IMR-90 (cell line): ENCODE results near the gene AGAP1. TPM values are rescaled to one million over a fixed set of nuclear protein-coding genes. Genes with fewer than 3 reads are reported as not detected.
A peak's percentile ranks its signal among the peaks of the same experiment; 100 is the strongest.

Experiments
- ATAC-seq: fragments of 200-7000 bp; cut with Tn5 transposase; 2 replicates; pipeline ENCODE4 v1.9.1; 2020; ENCODE audit warnings: low read depth, mild to moderate bottlenecking, moderate library complexity
- BruUV-seq: library from RNA; stranded (reverse); fragments of 400-500 nt; replicated peaks from 2 replicates; lab custom pipeline; 2021; lab: Mats Ljungman, UMichigan
- CTCF ChIA-PET: fragments of 300-600 bp; formaldehyde crosslinking; extraction: SDS; loops from one replicate; lab custom pipeline; 2021; ENCODE audit warnings: antibody characterized with exemption; lab: Yijun Ruan, JAX
- POLR2A ChIA-PET: fragments of 300-600 bp; sonication (Branson Sonifier 250); formaldehyde crosslinking; loops from one replicate; lab custom pipeline; 2022; ENCODE audit warnings: antibody characterized with exemption; ENCODE audit not compliant: unreplicated experiment; lab: Charles Lee
- DNase-seq: peaks from one replicate; pipeline ENCODE4 v3.0.0; 2013
- H2AFZ ChIP-seq: replicated peaks from 2 replicates; pipeline ENCODE3; 2013; ENCODE audit warnings: low read length, mild to moderate bottlenecking; ENCODE audit not compliant: poor library complexity
- H2AK5ac ChIP-seq: 2 replicates; pipeline ENCODE4 v1.6.1; 2013; ENCODE audit warnings: low read depth, low read length, inconsistent platforms
- H2AK9ac ChIP-seq: replicated peaks from 2 replicates; pipeline ENCODE3; 2013; ENCODE audit warnings: mild to moderate bottlenecking, low read depth, low read length, moderate library complexity; ENCODE audit not compliant: poor library complexity
- H2BK120ac ChIP-seq: 2 replicates; pipeline ENCODE4 v1.6.1; 2013; ENCODE audit warnings: low read depth, low read length, inconsistent platforms
- H2BK15ac ChIP-seq: 3 replicates; pipeline ENCODE4 v1.6.1; 2013; ENCODE audit warnings: low read depth, low read length, inconsistent platforms
- H2BK20ac ChIP-seq: 2 replicates; pipeline ENCODE4 v1.6.1; 2013; ENCODE audit warnings: low read depth, mild to moderate bottlenecking, inconsistent platforms, low read length, moderate library complexity
- H2BK5ac ChIP-seq: 2 replicates; pipeline ENCODE4 v1.6.1; 2013; ENCODE audit warnings: mild to moderate bottlenecking, low read depth, low read length, inconsistent platforms; ENCODE audit not compliant: poor library complexity, severe bottlenecking
- H3K14ac ChIP-seq: replicated peaks from 2 replicates; pipeline ENCODE4 v1.6.1; 2013; ENCODE audit warnings: low read depth, low read length, inconsistent platforms
- H3K18ac ChIP-seq: 2 replicates; pipeline ENCODE4 v1.6.1; 2013; ENCODE audit warnings: low read depth, low read length, control low read depth
- H3K23ac ChIP-seq: 2 replicates; pipeline ENCODE4 v1.6.1; 2013; ENCODE audit warnings: low read depth, low read length, inconsistent platforms
- H3K27ac ChIP-seq: 2 replicates; pipeline ENCODE4 v1.5.1; 2013; ENCODE audit warnings: mild to moderate bottlenecking, control low read depth, low read length; ENCODE audit not compliant: insufficient read depth
- H3K27me3 ChIP-seq: 2 replicates; pipeline ENCODE4 v1.6.1; 2013; ENCODE audit warnings: low read length; ENCODE audit not compliant: control insufficient read depth, insufficient read depth
- H3K36me3 ChIP-seq: 2 replicates; pipeline ENCODE4 v1.6.1; 2013; ENCODE audit warnings: low read length, mixed read lengths; ENCODE audit not compliant: control insufficient read depth, insufficient read depth
- H3K4ac ChIP-seq: 2 replicates; pipeline ENCODE4 v1.6.1; 2013; ENCODE audit warnings: low read depth, low read length, inconsistent platforms
- H3K4me1 ChIP-seq: 2 replicates; pipeline ENCODE4 v1.6.1; 2013; ENCODE audit warnings: low read length, mixed read lengths; ENCODE audit not compliant: control insufficient read depth, insufficient read depth
- H3K4me2 ChIP-seq: 2 replicates; pipeline ENCODE4 v1.6.1; 2013; ENCODE audit warnings: low read depth, mild to moderate bottlenecking, control low read depth, low read length, moderate library complexity
- H3K4me3 ChIP-seq: 2 replicates; pipeline ENCODE4 v1.5.1; 2013; ENCODE audit warnings: low read depth, mild to moderate bottlenecking, control low read depth, low read length, moderate library complexity; ENCODE audit not compliant: insufficient read depth
- H3K56ac ChIP-seq: 2 replicates; pipeline ENCODE4 v1.6.1; 2013; ENCODE audit warnings: low read length, inconsistent platforms; ENCODE audit not compliant: insufficient read depth; ENCODE audit errors: extremely low read depth
- H3K79me1 ChIP-seq, 2 experiments: 2 replicates each; pipeline ENCODE4 v1.6.1; 2013; ENCODE audit warnings: low read length in 2 of 2, inconsistent platforms in 1 of 2, low read depth in 1 of 2
- H3K9ac ChIP-seq: 2 replicates; pipeline ENCODE4 v1.6.1; 2013; ENCODE audit warnings: low read depth, low read length, control low read depth
- H3K9me1 ChIP-seq: 2 replicates; pipeline ENCODE4 v1.6.1; 2013; ENCODE audit warnings: low read length, inconsistent platforms; ENCODE audit not compliant: insufficient read depth
- H3K9me3 ChIP-seq: 2 replicates; pipeline ENCODE4 v1.6.1; 2013; ENCODE audit warnings: low read length; ENCODE audit not compliant: control insufficient read depth, insufficient read depth
- H4K20me1 ChIP-seq: 2 replicates; pipeline ENCODE4 v1.6.1; 2013; ENCODE audit warnings: low read length, inconsistent platforms; ENCODE audit not compliant: insufficient read depth
- H4K5ac ChIP-seq: 2 replicates; pipeline ENCODE4 v1.6.1; 2013; ENCODE audit warnings: mild to moderate bottlenecking, low read depth, low read length, control low read depth
- H4K8ac ChIP-seq, 2 experiments: 2 replicates each; pipeline ENCODE4 v1.6.1; 2013; ENCODE audit warnings: low read depth in 2 of 2, low read length in 2 of 2, control low read depth in 1 of 2, inconsistent platforms in 1 of 2
- H4K91ac ChIP-seq: 2 replicates; pipeline ENCODE4 v1.6.1; 2013; ENCODE audit warnings: low read depth, low read length, inconsistent platforms; ENCODE audit not compliant: insufficient read depth
- BHLHE40 ChIP-seq: fragments of 150-350 bp; IDR thresholded peaks from 2 replicates; pipeline ENCODE4 v1.6.1; 2016; ENCODE audit warnings: mild to moderate bottlenecking, low read depth, low read length
- CEBPB ChIP-seq: IDR thresholded peaks from 2 replicates; pipeline ENCODE4 v1.6.1; 2012; ENCODE audit warnings: low read depth, low read length, improper control_type of control experiment
- MAFK ChIP-seq: IDR thresholded peaks from 2 replicates; pipeline ENCODE4 v1.6.1; 2012; ENCODE audit warnings: low read depth, low read length, improper control_type of control experiment
- MAZ ChIP-seq: IDR thresholded peaks from 2 replicates; pipeline ENCODE4 v1.6.1; 2012; ENCODE audit warnings: low read depth, mild to moderate bottlenecking, low read length, improper control_type of control experiment, moderate library complexity, borderline replicate concordance
- NFE2L2 ChIP-seq: fragments of 150-350 bp; IDR thresholded peaks from 2 replicates; pipeline ENCODE4 v1.6.1; 2016; ENCODE audit warnings: low read depth, mild to moderate bottlenecking, low read length
- RAD21 ChIP-seq: IDR thresholded peaks from 2 replicates; pipeline ENCODE4 v1.6.1; 2012; ENCODE audit warnings: low read length, improper control_type of control experiment
- RCOR1 ChIP-seq: IDR thresholded peaks from 2 replicates; pipeline ENCODE4 v1.6.1; 2012; ENCODE audit warnings: mild to moderate bottlenecking, low read length, improper control_type of control experiment; ENCODE audit not compliant: insufficient replicate concordance
- RFX5 ChIP-seq: IDR thresholded peaks from 2 replicates; pipeline ENCODE4 v1.8.0; 2012; ENCODE audit warnings: low read depth, mild to moderate bottlenecking, low read length, moderate library complexity
- SMC3 ChIP-seq: fragments of 150-350 bp; IDR thresholded peaks from 2 replicates; pipeline ENCODE4 v1.6.1; 2016; ENCODE audit warnings: low read depth, mild to moderate bottlenecking, antibody characterized with exemption, low read length, moderate library complexity
- WGBS, 2 experiments: methylation state at CpG; one replicate each; pipeline versions ENCODE4 v1.1.5 to v1.1.7; 2013; ENCODE audit warnings: missing lambda C conversion rate in 2 of 2; ENCODE audit not compliant: insufficient read length in 1 of 2; ENCODE audit errors: extremely low coverage in 2 of 2; 5-methylcytosine and 5-hydroxymethylcytosine counted together
- dilution Hi-C: fragments of 300-500 bp; cut with HindIII; formaldehyde crosslinking; loops from one replicate; pipeline ENCODE4 v1.14.3; 2018; ENCODE audit warnings: low sequenced_read_pairs; ENCODE audit not compliant: unreplicated experiment
- in situ Hi-C: fragments of 300-500 bp; cut with MboI; formaldehyde crosslinking; loops from 3 replicates; pipeline ENCODE4 v1.14.3; 2019; ENCODE audit warnings: low sequenced_read_pairs, inconsistent platforms, mixed read lengths
- intact Hi-C: fragments of 100-400 bp; cut with micrococcal nuclease; formaldehyde crosslinking; loops from 2 replicates; pipeline ENCODE4 v1.10.0; 2022
- polyA plus RNA-seq, 3 experiments: library from polyadenylated mRNA; depleted of rRNA; stranded (reverse); fragments of >200 nt; gene quantifications; 2 replicates each; pipeline ENCODE4 v1.2.3, GENCODE V29; 2012; ENCODE audit warnings: low replicate concordance in 1 of 3
- total RNA-seq: library from RNA; depleted of rRNA; stranded (reverse); fragments of >200 nt; gene quantifications from 2 replicates; pipeline ENCODE4 v1.2.3, GENCODE V29; 2012
- TF ChIP-seq, protein P1 (sequence below): fragments of 150-350 bp; IDR thresholded peaks from 2 replicates; pipeline ENCODE4 v1.6.1; 2016; ENCODE audit warnings: low read depth, mild to moderate bottlenecking, low read length, moderate library complexity, borderline replicate concordance
- TF ChIP-seq, protein P2 (sequence below): conservative IDR thresholded peaks from 2 replicates; pipeline ENCODE4 v1.5.1; 2012; ENCODE audit warnings: mild to moderate bottlenecking, low read depth, low read length, improper control_type of control experiment
- TF ChIP-seq, protein P3 (sequence below): fragments of 150-350 bp; IDR thresholded peaks from 2 replicates; pipeline ENCODE4 v1.6.1; 2017; ENCODE audit warnings: mild to moderate bottlenecking, antibody characterized with exemption, low read length, low read depth

The AGAP1 gene
- total and polyA plus RNA-seq, 2 of the 4 experiments (the other 2 are of a cell fraction), result 15.1 to 16.4 TPM

DNA sequence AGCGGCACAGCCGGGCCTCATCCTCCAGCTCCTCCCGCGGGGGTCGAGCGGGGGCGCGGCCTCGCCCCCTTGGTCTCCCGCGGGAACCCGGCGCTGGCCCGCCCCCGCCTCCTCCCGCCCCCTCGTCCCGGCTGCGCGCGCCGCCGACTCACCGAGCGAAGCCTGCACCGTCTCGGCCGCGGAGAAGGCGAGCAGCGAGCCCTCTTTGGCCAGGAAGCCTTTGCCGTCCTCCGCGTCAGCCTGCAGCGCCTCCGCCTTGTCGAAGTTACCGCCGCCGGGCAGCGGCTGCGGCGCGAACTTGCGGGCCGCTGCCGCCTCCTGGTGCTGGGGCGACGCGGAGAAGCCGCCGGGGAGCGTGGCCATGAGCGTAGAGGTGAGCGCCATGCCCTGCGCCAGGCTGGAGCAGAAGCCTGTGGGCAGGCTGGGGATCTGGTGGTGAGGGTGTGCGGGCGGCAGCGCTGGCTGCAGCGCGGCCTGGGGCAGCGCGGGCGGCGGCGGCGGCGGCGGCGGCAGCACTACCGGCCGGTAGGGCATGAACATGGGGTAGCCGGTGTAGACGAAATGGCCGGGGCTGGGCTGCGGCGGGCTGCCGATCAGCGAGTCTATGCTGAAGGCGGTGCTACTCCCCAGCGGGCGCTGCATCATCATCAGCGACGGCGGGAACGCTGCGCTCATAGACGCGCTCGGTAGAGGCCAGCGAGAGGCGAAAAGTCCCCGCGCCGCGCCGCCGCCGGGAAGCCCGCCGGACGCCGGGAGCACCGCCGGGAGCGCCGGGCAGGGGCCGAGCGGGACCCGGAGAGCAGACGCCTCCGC is 673.7 kb downstream of the AGAP1 start:
- BruUV-seq, result no TSS peak

More for the DNA sequence above, 673.7 kb downstream of the AGAP1 start:
- peaks cover 2% of the 10 kb centered on the region; the same call in 1 of the 2 replicates for H3K4me1 ChIP-seq
- no peak overlapping the region for H2BK120ac ChIP-seq
- no peak overlapping the region for H3K27ac ChIP-seq
- H4K8ac ChIP-seq, result no peak overlapping the region
- TF ChIP-seq MAZ (no peak), NFE2L2 (no peak), RFX5 (no peak), RAD21 (peak; percentile 38), RCOR1 (no peak), BHLHE40 (no peak), CEBPB (no peak), SMC3 (0 out of 2 replicates have a peak, but pooled peaks have one; percentile 19), MAFK (no peak)
- TF ChIP-seq, protein P1, sequence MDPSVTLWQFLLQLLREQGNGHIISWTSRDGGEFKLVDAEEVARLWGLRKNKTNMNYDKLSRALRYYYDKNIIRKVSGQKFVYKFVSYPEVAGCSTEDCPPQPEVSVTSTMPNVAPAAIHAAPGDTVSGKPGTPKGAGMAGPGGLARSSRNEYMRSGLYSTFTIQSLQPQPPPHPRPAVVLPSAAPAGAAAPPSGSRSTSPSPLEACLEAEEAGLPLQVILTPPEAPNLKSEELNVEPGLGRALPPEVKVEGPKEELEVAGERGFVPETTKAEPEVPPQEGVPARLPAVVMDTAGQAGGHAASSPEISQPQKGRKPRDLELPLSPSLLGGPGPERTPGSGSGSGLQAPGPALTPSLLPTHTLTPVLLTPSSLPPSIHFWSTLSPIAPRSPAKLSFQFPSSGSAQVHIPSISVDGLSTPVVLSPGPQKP, result no peak
- TF ChIP-seq, protein P2, sequence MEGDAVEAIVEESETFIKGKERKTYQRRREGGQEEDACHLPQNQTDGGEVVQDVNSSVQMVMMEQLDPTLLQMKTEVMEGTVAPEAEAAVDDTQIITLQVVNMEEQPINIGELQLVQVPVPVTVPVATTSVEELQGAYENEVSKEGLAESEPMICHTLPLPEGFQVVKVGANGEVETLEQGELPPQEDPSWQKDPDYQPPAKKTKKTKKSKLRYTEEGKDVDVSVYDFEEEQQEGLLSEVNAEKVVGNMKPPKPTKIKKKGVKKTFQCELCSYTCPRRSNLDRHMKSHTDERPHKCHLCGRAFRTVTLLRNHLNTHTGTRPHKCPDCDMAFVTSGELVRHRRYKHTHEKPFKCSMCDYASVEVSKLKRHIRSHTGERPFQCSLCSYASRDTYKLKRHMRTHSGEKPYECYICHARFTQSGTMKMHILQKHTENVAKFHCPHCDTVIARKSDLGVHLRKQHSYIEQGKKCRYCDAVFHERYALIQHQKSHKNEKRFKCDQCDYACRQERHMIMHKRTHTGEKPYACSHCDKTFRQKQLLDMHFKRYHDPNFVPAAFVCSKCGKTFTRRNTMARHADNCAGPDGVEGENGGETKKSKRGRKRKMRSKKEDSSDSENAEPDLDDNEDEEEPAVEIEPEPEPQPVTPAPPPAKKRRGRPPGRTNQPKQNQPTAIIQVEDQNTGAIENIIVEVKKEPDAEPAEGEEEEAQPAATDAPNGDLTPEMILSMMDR, result peak; percentile 35
- TF ChIP-seq, protein P3, sequence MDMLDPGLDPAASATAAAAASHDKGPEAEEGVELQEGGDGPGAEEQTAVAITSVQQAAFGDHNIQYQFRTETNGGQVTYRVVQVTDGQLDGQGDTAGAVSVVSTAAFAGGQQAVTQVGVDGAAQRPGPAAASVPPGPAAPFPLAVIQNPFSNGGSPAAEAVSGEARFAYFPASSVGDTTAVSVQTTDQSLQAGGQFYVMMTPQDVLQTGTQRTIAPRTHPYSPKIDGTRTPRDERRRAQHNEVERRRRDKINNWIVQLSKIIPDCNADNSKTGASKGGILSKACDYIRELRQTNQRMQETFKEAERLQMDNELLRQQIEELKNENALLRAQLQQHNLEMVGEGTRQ, result no peak
- no peak overlapping the region for H4K5ac ChIP-seq
- no peak overlapping the region for H3K9ac ChIP-seq
- no peaks in the 10 kb centered on the region; the same call in 1 of the 2 replicates for H3K9me1 ChIP-seq
- DNase-seq, result peak; percentile 42
- H3K27me3 ChIP-seq, result peaks cover 99% of the 10 kb centered on the region
- H3K9me3 ChIP-seq, result peaks cover 17% of the 10 kb centered on the region; the same call in 1 of the 2 replicates
- H2AK5ac ChIP-seq, result no peak overlapping the region
- WGBS, 2 experiments, result 1% methylated on average over 33 of the region's 112 CpGs; no CpG with 5 or more reads in 1 of the 2 experiments
- no peak overlapping the region for H3K56ac ChIP-seq
- peak overlapping the region; percentile 26 for H2AK9ac ChIP-seq
- in situ Hi-C loops (loop anchor here (25.0 kb wide), 1 partner anchor 555 kb away; no protein-coding TSS in a partner anchor), intact Hi-C loops (no loop called here), dilution Hi-C loops (no loop called here)
- no peak overlapping the region for H2BK15ac ChIP-seq
- H4K20me1 ChIP-seq, result no peaks in the 10 kb centered on the region; the same call in none of the 2 replicates
- H3K4ac ChIP-seq, result no peak overlapping the region
- CTCF ChIA-PET, result no interaction called here
- H2BK20ac ChIP-seq, result no peak overlapping the region
- H3K23ac ChIP-seq, result no peak overlapping the region
- peak overlapping the region; percentile 72 for H3K4me2 ChIP-seq
- no peak overlapping the region for H3K18ac ChIP-seq
- POLR2A ChIA-PET, result no interaction called here
- peak overlapping the region; percentile 31 for H3K4me3 ChIP-seq
- no peaks in the 10 kb centered on the region for H3K36me3 ChIP-seq
- no peak overlapping the region for H4K91ac ChIP-seq
- H2AFZ ChIP-seq, result peak overlapping the region; percentile 72
- H2BK5ac ChIP-seq, result no peak overlapping the region
- H3K14ac ChIP-seq, result no peak overlapping the region
- peak; percentile 69 for ATAC-seq
- no peaks in the 10 kb centered on the region for H3K79me1 ChIP-seq
